Activated CD8-positive, alpha-beta T cell treated with anti-CD3 and anti-CD28 coated beads for 36 hours (primary cell): Measurements from ENCODE around the gene PSMD1. TPM values are rescaled to one million over a fixed set of nuclear protein-coding genes. Genes with fewer than 3 reads are reported as not detected.

ENCODE experiments used
- ATAC-seq: fragments of 200-7000 bp; cut with Tn5 transposase; one replicate; pipeline ENCODE4 v1.10.0; 2021; ENCODE audit warnings: mild to moderate bottlenecking, moderate library complexity
- CTCF ChIA-PET: fragments of 350-600 bp; sonication (Branson Sonifier 250); formaldehyde crosslinking; loops from one replicate; lab custom pipeline; 2021; ENCODE audit warnings: antibody characterized with exemption; lab: Charles Lee
- POLR2A ChIA-PET: fragments of 350-600 bp; sonication (Branson Sonifier 250); formaldehyde crosslinking; loops from one replicate; lab custom pipeline; 2021; ENCODE audit warnings: antibody characterized with exemption; lab: Charles Lee
- DNase-seq: peaks from one replicate; pipeline ENCODE4 v3.0.0-alpha.2; 2020
- H3K27ac Mint-ChIP-seq: one replicate; pipeline ENCODE4 v1.8.0; 2021; ENCODE audit warnings: mild to moderate bottlenecking, mixed read lengths
- H3K27me3 Mint-ChIP-seq: one replicate; pipeline ENCODE4 v1.8.0; 2021; ENCODE audit warnings: mixed read lengths
- H3K36me3 Mint-ChIP-seq: one replicate; pipeline ENCODE4 v1.8.0; 2021; ENCODE audit warnings: low read depth, mixed read lengths
- H3K4me1 Mint-ChIP-seq: one replicate; pipeline ENCODE4 v1.8.0; 2021; ENCODE audit warnings: low read depth, mixed read lengths
- H3K4me3 Mint-ChIP-seq: one replicate; pipeline ENCODE4 v1.8.0; 2021; ENCODE audit warnings: mild to moderate bottlenecking, moderate library complexity, mixed read lengths
- H3K9me3 Mint-ChIP-seq: one replicate; pipeline ENCODE4 v1.8.0; 2021; ENCODE audit warnings: mixed read lengths
- CTCF ChIP-seq: fragments of 200-600 bp; IDR thresholded peaks from one replicate; pipeline ENCODE4 v1.8.0; 2022; ENCODE audit warnings: antibody characterized with exemption, mild to moderate bottlenecking
- intact Hi-C: fragments of 100-400 bp; cut with micrococcal nuclease; formaldehyde crosslinking; loops from one replicate; pipeline ENCODE4 v1.10.0; 2022
- total RNA-seq, 2 experiments: library from RNA; stranded (reverse); gene quantifications; one replicate each; pipeline ENCODE4 v1.2.3, GENCODE V29; 2021

PSMD1 gene
- total RNA-seq, 2 experiments from 2014 or later = 106 to 114 TPM

GRCh38 chr2:231047923-231048915 is 8.4 kb upstream of the PSMD1 start:
- TF ChIP-seq CTCF = no peak
- H3K36me3 Mint-ChIP-seq = no peaks in the 10 kb centered on the region
- no peak overlapping the region for H3K4me3 Mint-ChIP-seq
- peaks cover 8% of the 10 kb centered on the region for H3K4me1 Mint-ChIP-seq
- intact Hi-C loops = no loop called here
- CTCF ChIA-PET = interaction anchor here (0.8 to 3.2 kb wide), 4 partner anchors 50 to 357 kb away, joined by 3 to 11 read pairs (median 4); no protein-coding TSS in a partner anchor
- POLR2A ChIA-PET = no interaction called here
- H3K27ac Mint-ChIP-seq = no peak overlapping the region
- DNase-seq (no peak), ATAC-seq (no peak)
- no peaks in the 10 kb centered on the region for H3K9me3 Mint-ChIP-seq
- H3K27me3 Mint-ChIP-seq = peaks cover 6% of the 10 kb centered on the region

GRCh38 chr2:231049286-231050017 is 7.2 kb upstream of the PSMD1 start:
- ChIA-PET POLR2A (no interaction called here), CTCF (interaction anchor here (1.0 to 3.2 kb wide), 5 partner anchors 12 to 226 kb away, joined by 3 to 11 read pairs (median 4); partner anchors contain the start of gene C2orf72)
- H3K27me3 Mint-ChIP-seq = peaks cover 8% of the 10 kb centered on the region
- no peak for TF ChIP-seq CTCF
- no peak for ATAC-seq
- H3K36me3 Mint-ChIP-seq = no peaks in the 10 kb centered on the region
- intact Hi-C loops = loop anchor here (5.0 to 10.0 kb wide), 2 partner anchors 147 to 225 kb away; no protein-coding TSS in a partner anchor
- H3K4me3 Mint-ChIP-seq = no peak overlapping the region
- H3K4me1 Mint-ChIP-seq = peaks cover 16% of the 10 kb centered on the region
- DNase-seq = no peak
- no peaks in the 10 kb centered on the region for H3K9me3 Mint-ChIP-seq
- no peak overlapping the region for H3K27ac Mint-ChIP-seq

- Mint-ChIP-seq H3K4me1 (peaks cover 16% of the 10 kb centered on the region), H3K36me3 (no peaks in the 10 kb centered on the region), H3K4me3 (no peak overlapping the region), H3K9me3 (no peaks in the 10 kb centered on the region), H3K27ac (no peak overlapping the region), H3K27me3 (peaks cover 10% of the 10 kb centered on the region)
- CTCF ChIA-PET = interaction anchor here (1.0 to 3.2 kb wide), 6 partner anchors 7 to 202 kb away, joined by 3 to 11 read pairs (median 4); partner anchors contain the start of gene C2orf72
- no peak for DNase-seq
- no peak for TF ChIP-seq CTCF
- intact Hi-C loops = loop anchor here (5.0 to 10.0 kb wide), 2 partner anchors 148 to 225 kb away; no protein-coding TSS in a partner anchor
- ATAC-seq = no peak
- POLR2A ChIA-PET = interaction anchor here (0.8 kb wide), 1 partner anchor 201 kb away, joined by 3 read pairs; no protein-coding TSS in a partner anchor
Measured at GRCh38 chr2:231050018-231050901, 6.4 kb upstream of the PSMD1 start.

- ChIA-PET CTCF (interaction anchor here (0.8 to 2.0 kb wide), 4 partner anchors 8 to 214 kb away, joined by 3 to 4 read pairs (median 4); no protein-coding TSS in a partner anchor), POLR2A (interaction anchor here (0.8 kb wide), 1 partner anchor 158 kb away, joined by 3 read pairs; no protein-coding TSS in a partner anchor)
- H3K4me3 Mint-ChIP-seq = no peak overlapping the region
- ATAC-seq (no peak), DNase-seq (no peak)
- no peak overlapping the region for H3K27ac Mint-ChIP-seq
- peaks cover 18% of the 10 kb centered on the region for H3K4me1 Mint-ChIP-seq
- intact Hi-C loops = loop anchor here (5.0 to 10.0 kb wide), 2 partner anchors 149 to 226 kb away; no protein-coding TSS in a partner anchor
- peaks cover 10% of the 10 kb centered on the region for H3K27me3 Mint-ChIP-seq
- no peaks in the 10 kb centered on the region for H3K36me3 Mint-ChIP-seq
- no peaks in the 10 kb centered on the region for H3K9me3 Mint-ChIP-seq
- TF ChIP-seq CTCF = no peak
Measured at GRCh38 chr2:231051116-231051515, 5.6 kb upstream of the PSMD1 start.
